Measurements from ENCODE around the gene LEF1.

DNA sequence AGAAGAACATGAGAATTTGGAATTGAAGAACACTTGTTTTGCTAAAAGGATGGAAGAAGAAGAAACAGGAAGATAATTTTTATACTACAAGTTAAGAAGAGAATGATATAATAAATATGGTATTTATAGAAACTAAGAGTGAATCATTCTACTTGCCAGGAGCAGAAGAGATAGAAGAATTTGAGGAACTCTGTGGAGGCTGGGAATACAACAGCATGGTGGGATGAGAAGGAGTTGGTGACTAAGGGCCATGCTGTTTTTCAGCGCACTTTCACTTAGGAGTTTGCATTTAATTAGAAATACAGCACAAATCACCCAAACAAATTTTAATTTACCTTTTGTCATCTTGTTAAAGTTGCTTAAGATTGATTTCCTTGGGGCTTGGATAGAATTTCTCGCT is 158.6 kb downstream of the LEF1 start:
- TF ChIP-seq, protein P1, sequence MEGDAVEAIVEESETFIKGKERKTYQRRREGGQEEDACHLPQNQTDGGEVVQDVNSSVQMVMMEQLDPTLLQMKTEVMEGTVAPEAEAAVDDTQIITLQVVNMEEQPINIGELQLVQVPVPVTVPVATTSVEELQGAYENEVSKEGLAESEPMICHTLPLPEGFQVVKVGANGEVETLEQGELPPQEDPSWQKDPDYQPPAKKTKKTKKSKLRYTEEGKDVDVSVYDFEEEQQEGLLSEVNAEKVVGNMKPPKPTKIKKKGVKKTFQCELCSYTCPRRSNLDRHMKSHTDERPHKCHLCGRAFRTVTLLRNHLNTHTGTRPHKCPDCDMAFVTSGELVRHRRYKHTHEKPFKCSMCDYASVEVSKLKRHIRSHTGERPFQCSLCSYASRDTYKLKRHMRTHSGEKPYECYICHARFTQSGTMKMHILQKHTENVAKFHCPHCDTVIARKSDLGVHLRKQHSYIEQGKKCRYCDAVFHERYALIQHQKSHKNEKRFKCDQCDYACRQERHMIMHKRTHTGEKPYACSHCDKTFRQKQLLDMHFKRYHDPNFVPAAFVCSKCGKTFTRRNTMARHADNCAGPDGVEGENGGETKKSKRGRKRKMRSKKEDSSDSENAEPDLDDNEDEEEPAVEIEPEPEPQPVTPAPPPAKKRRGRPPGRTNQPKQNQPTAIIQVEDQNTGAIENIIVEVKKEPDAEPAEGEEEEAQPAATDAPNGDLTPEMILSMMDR (IDR thresholded peaks at IDR 0.05), result no peak
- TF ChIP-seq EP300 (IDR thresholded peaks at IDR 0.05), result no peak
- TF ChIP-seq POLR2A (IDR thresholded peaks at IDR 0.05; ENCODE audit: low read depth), result no peak

Measured in esophagus muscularis mucosa (tissue), 4 donors.